Upper lobe of left lung (tissue), 4 donors: ENCODE measurements around the gene RHOC.
A peak's percentile ranks its signal among the peaks of the same experiment; 100 is the strongest.

Experiments used
- EP300 ChIP-seq, 4 donors: sonication (generic); formaldehyde crosslinking; IDR thresholded peaks; one replicate each; pipeline ENCODE4 v1.5.1; 2017; ENCODE audit warnings: antibody characterized with exemption in 4 of 4, control low read depth in 2 of 4
- POLR2A ChIP-seq, 4 donors: fragments of 450-650 bp; IDR thresholded peaks; one replicate each; pipeline ENCODE4 v1.5.1; 2016 to 2017; ENCODE audit warnings: antibody characterized with exemption in 4 of 4, mild to moderate bottlenecking in 2 of 4
- POLR2AphosphoS5 ChIP-seq, 2 donors: sonication (generic); formaldehyde crosslinking; IDR thresholded peaks; one replicate each; pipeline ENCODE4 v1.5.1; 2017; ENCODE audit warnings: antibody characterized with exemption in 2 of 2
- TF ChIP-seq, protein P1 (sequence below), 6 experiments: fragments of 450-650 bp in 4 of 6; fragments of 200-600 bp in 2 of 6; sonication (generic) in 2 of 6; IDR thresholded peaks; one replicate each; pipeline ENCODE4 v1.5.1; 2016 to 2019; ENCODE audit warnings: antibody characterized with exemption in 6 of 6

DNA sequence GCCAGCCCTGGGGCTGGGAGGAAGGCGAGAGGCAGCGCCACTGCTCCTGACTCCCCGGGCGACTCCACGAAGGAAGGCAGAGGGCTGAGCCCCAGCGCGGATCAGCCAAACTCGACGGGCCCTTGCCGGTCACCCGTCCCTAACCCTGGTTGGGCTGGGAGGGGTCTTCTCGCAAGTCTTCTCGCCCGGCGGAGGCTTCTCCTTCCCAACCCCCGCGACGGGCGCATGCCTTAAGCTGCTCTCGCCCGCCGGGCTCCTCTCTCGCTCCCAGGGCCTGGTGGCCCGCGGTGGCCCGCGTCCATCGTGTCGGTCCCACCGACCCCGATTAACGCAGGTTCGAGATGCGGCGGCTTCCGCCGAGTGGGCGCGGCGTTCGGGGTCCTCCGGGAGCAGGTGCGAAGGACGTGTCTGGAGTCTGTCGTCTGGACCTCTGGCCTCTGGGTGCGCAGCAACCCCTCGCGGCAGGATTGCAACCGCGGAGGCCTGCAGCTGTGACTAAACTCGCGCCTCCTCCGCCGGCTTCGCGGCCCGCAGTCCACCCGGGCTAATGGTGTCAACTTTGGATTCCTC is 37.2 kb upstream of the RHOC start:
- no peak for TF ChIP-seq POLR2A (IDR thresholded peaks at IDR 0.05)
- TF ChIP-seq, protein P1, sequence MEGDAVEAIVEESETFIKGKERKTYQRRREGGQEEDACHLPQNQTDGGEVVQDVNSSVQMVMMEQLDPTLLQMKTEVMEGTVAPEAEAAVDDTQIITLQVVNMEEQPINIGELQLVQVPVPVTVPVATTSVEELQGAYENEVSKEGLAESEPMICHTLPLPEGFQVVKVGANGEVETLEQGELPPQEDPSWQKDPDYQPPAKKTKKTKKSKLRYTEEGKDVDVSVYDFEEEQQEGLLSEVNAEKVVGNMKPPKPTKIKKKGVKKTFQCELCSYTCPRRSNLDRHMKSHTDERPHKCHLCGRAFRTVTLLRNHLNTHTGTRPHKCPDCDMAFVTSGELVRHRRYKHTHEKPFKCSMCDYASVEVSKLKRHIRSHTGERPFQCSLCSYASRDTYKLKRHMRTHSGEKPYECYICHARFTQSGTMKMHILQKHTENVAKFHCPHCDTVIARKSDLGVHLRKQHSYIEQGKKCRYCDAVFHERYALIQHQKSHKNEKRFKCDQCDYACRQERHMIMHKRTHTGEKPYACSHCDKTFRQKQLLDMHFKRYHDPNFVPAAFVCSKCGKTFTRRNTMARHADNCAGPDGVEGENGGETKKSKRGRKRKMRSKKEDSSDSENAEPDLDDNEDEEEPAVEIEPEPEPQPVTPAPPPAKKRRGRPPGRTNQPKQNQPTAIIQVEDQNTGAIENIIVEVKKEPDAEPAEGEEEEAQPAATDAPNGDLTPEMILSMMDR (IDR thresholded peaks at IDR 0.05): peak in 1 of 6 experiments; percentile 27
- TF ChIP-seq POLR2AphosphoS5 (IDR thresholded peaks at IDR 0.05): no peak
- TF ChIP-seq EP300 (IDR thresholded peaks at IDR 0.05): no peak
